H1 (cell line): ENCODE data around the gene GGT6. TPM values are rescaled to one million over a fixed set of nuclear protein-coding genes. Genes with fewer than 3 reads are reported as not detected.

Source experiments
- BACH1 ChIP-seq: IDR thresholded peaks from 2 replicates; pipeline ENCODE4 v1.6.1; 2012; ENCODE audit warnings: low read length, improper control_type of control experiment
- CBX5 ChIP-seq: fragments of 300-800, 300-1000 bp; sonication (generic); IDR thresholded peaks from 2 replicates; pipeline ENCODE4 v1.7.1; 2016; ENCODE audit warnings: antibody characterized with exemption, low read length, low read depth
- CEBPB ChIP-seq: IDR thresholded peaks from 2 replicates; pipeline ENCODE4 v1.6.1; 2012; ENCODE audit warnings: low read depth, low read length
- CREB1 ChIP-seq: IDR thresholded peaks from 2 replicates; pipeline ENCODE4 v1.6.1; 2012; ENCODE audit warnings: inconsistent platforms
- EGR1 ChIP-seq: IDR thresholded peaks from 2 replicates; pipeline ENCODE4 v1.6.1; 2011; ENCODE audit warnings: low read depth, low read length, borderline replicate concordance
- EP300 ChIP-seq, 2 experiments: IDR thresholded peaks; 1 replicate in 1 of 2; 2 replicates in 1 of 2; pipeline ENCODE4 v1.6.1; 2011 to 2012; ENCODE audit warnings: low read depth in 2 of 2, low read length in 2 of 2, mild to moderate bottlenecking in 2 of 2, borderline replicate concordance in 1 of 2, inconsistent platforms in 1 of 2, moderate library complexity in 1 of 2
- FOSL1 ChIP-seq: IDR thresholded peaks from 2 replicates; pipeline ENCODE4 v1.6.1; 2011; ENCODE audit warnings: mild to moderate bottlenecking, low read depth, low read length, moderate library complexity; ENCODE audit not compliant: insufficient read depth
- HDAC2 ChIP-seq, 2 experiments: fragments of 300-600 bp in 1 of 2; sonication (generic) in 1 of 2; IDR thresholded peaks; 2 replicates each; pipeline ENCODE4 v1.6.1; 2011 to 2012; ENCODE audit warnings: low read depth in 2 of 2, low read length in 2 of 2, mild to moderate bottlenecking in 2 of 2, moderate library complexity in 2 of 2, borderline replicate concordance in 1 of 2, inconsistent platforms in 1 of 2
- JUND ChIP-seq: IDR thresholded peaks from 2 replicates; pipeline ENCODE4 v1.6.1; 2011; ENCODE audit warnings: mild to moderate bottlenecking, improper control_type of control experiment, low read length
- KDM4A ChIP-seq: IDR thresholded peaks from one replicate; pipeline ENCODE4 v1.7.1; 2012; ENCODE audit warnings: low read depth, mild to moderate bottlenecking, moderate library complexity, low read length, inconsistent platforms; ENCODE audit not compliant: severe bottlenecking
- KDM5A ChIP-seq: fragments of 200-600 bp; IDR thresholded peaks from 2 replicates; pipeline ENCODE4 v1.7.1; 2012; ENCODE audit warnings: mild to moderate bottlenecking, low read length, inconsistent platforms, mixed read lengths
- NRF1 ChIP-seq: IDR thresholded peaks from 2 replicates; pipeline ENCODE4 v1.6.1; 2011; ENCODE audit warnings: mild to moderate bottlenecking, low read depth, low read length, improper control_type of control experiment
- POLR2A ChIP-seq, 2 experiments: IDR thresholded peaks; 1 replicate in 1 of 2; 2 replicates in 1 of 2; pipeline ENCODE4 v1.6.1; 2011; ENCODE audit warnings: low read depth in 2 of 2, low read length in 2 of 2, mild to moderate bottlenecking in 2 of 2; ENCODE audit errors: control extremely low read depth in 1 of 2
- POU5F1 ChIP-seq: IDR thresholded peaks from 2 replicates; pipeline ENCODE4 v1.6.1; 2011; ENCODE audit warnings: low read depth, mild to moderate bottlenecking, low read length, moderate library complexity
- RAD21 ChIP-seq, 2 experiments: IDR thresholded peaks in 1 of 2; conservative IDR thresholded peaks in 1 of 2; 2 replicates each; pipeline ENCODE4 v1.6.1; 2011; ENCODE audit warnings: low read depth in 2 of 2, low read length in 2 of 2, improper control_type of control experiment in 1 of 2, inconsistent platforms in 1 of 2, mild to moderate bottlenecking in 1 of 2, moderate library complexity in 1 of 2
- RFX5 ChIP-seq: IDR thresholded peaks from 2 replicates; pipeline ENCODE4 v1.6.1; 2011; ENCODE audit warnings: low read depth, low read length, improper control_type of control experiment, borderline replicate concordance
- SAP30 ChIP-seq: fragments of 300-600 bp; sonication (generic); IDR thresholded peaks from 2 replicates; pipeline ENCODE4 v1.7.1; 2012; ENCODE audit warnings: low read length, moderate library complexity, mild to moderate bottlenecking, inconsistent platforms; ENCODE audit not compliant: insufficient read depth, insufficient replicate concordance
- SIN3A ChIP-seq, 2 experiments: IDR thresholded peaks in 1 of 2; conservative IDR thresholded peaks in 1 of 2; 2 replicates each; pipeline ENCODE4 v1.6.1; 2011 to 2012; ENCODE audit warnings: low read length in 2 of 2, improper control_type of control experiment in 1 of 2, low read depth in 1 of 2, mild to moderate bottlenecking in 1 of 2
- SIRT6 ChIP-seq: IDR thresholded peaks from one replicate; pipeline ENCODE4 v1.7.1; 2012; ENCODE audit warnings: low read length, inconsistent platforms
- SP1 ChIP-seq: IDR thresholded peaks from 2 replicates; pipeline ENCODE4 v1.6.1; 2011; ENCODE audit warnings: low read depth, low read length
- SRF ChIP-seq: IDR thresholded peaks from 2 replicates; pipeline ENCODE4 v1.6.1; 2011; ENCODE audit warnings: mild to moderate bottlenecking, low read depth, low read length, moderate library complexity
- SUZ12 ChIP-seq: fragments of 200-600 bp; sonication (generic); IDR thresholded peaks from 2 replicates; pipeline ENCODE4 v1.6.1; 2012; ENCODE audit warnings: mild to moderate bottlenecking, inconsistent platforms, low read length, moderate library complexity, mixed read lengths
- TAF1 ChIP-seq: IDR thresholded peaks from 2 replicates; pipeline ENCODE4 v1.6.1; 2011; ENCODE audit warnings: mild to moderate bottlenecking, low read depth, low read length
- TAF7 ChIP-seq: optimal IDR thresholded peaks from 2 replicates; pipeline ENCODE3; 2011; ENCODE audit warnings: low read depth, mild to moderate bottlenecking, inconsistent platforms, low read length, moderate library complexity, borderline replicate concordance
- TBP ChIP-seq: IDR thresholded peaks from 2 replicates; pipeline ENCODE4 v1.6.1; 2011; ENCODE audit warnings: low read depth, low read length, improper control_type of control experiment
- TCF12 ChIP-seq: IDR thresholded peaks from 2 replicates; pipeline ENCODE4 v1.6.1; 2011; ENCODE audit warnings: low read depth, mild to moderate bottlenecking, low read length
- ZNF274 ChIP-seq: IDR thresholded peaks from 2 replicates; pipeline ENCODE4 v1.7.0; 2012; ENCODE audit warnings: low read length, borderline replicate concordance; ENCODE audit errors: extremely low read depth
- polyA plus RNA-seq, 7 experiments: library from polyadenylated mRNA; depleted of rRNA in 3 of 7; stranded (reverse) in 5 of 7; unstranded in 2 of 7; fragments of >200 nt in 5 of 7; fragments of 200-250 nt in 2 of 7; gene quantifications; 1 replicate in 5 of 7; 2 replicates in 1 of 7; 4 replicates in 1 of 7; pipeline versions ENCODE4 v1.2.1 to v1.2.3, GENCODE V29; 2011 to 2013; ENCODE audit warnings: missing spikeins in 2 of 7, mixed read lengths in 2 of 7
- total RNA-seq: library from RNA; stranded (reverse); fragmentation: NEBNext Ultra II Directional; extraction: Animal tissue kit (Norgen Biotek cat#: 25700); gene quantifications from 2 replicates; pipeline ENCODE4 v1.2.1, GENCODE V29; 2021

The GGT6 gene
- total and polyA plus RNA-seq, 2 of the 8 experiments (the other 6 are each of a cell fraction or from before 2014, with no cell fraction given), result 0.18 TPM; not detected in 1

DNA sequence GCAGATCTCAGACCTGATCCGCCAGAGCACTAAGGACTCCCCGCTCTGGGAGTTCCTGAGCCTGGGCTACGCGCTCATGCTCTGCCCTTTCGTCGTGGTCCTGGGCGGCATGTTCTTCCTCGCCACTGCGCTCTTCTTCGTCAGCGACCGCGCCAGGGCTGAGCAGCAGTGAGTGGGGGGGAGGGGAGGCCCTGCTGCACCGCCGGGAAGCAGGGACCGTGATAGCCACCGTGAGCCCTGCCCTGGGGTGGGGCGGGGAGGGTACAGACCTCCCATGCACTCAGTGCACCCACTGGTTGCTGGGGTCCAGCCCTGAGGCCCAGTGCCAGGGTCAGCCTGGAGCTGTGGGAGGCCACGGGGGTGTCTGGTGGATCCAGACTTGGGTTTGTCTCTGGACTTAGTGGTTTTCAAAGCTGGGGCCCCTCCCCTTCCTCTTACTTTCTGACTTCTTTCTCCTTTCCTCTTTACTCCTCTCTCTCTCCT is 24.1 kb downstream of the GGT6 start (continued):
- TF ChIP-seq TBP, result no peak
- TF ChIP-seq CREB1, result peak; percentile 51
- TF ChIP-seq RFX5, result no peak
- TF ChIP-seq NRF1, result no peak
- TF ChIP-seq POLR2A (IDR thresholded peaks at IDR 0.05; ENCODE audit: control extremely low read depth in 1 of 2, low read depth in 2 of 2, low read length in 2 of 2), result peak in 1 of 2 experiments; percentile 18; a peak in 2 of 3 replicates
- no peak for TF ChIP-seq ZNF274
- TF ChIP-seq CBX5, result no peak
- no peak for TF ChIP-seq TAF7
- TF ChIP-seq KDM5A, result no peak
- TF ChIP-seq FOSL1, result no peak
- no peak for TF ChIP-seq SIRT6
- TF ChIP-seq SRF, result no peak
- no peak for TF ChIP-seq SP1
- TF ChIP-seq TAF1, result no peak
- TF ChIP-seq EGR1, result no peak
- no peak for TF ChIP-seq JUND
- TF ChIP-seq RAD21 (IDR thresholded peaks at IDR 0.05 in 1 of 2, conservative IDR thresholded peaks at IDR 0.05 in 1 of 2; ENCODE audit: low read depth in 2 of 2, low read length in 2 of 2), result no peak
- TF ChIP-seq SAP30, result no peak
- TF ChIP-seq POU5F1, result no peak
- no peak for TF ChIP-seq TCF12
- TF ChIP-seq CEBPB, result no peak
- peak; percentile 28 for TF ChIP-seq KDM4A
- no peak for TF ChIP-seq HDAC2 (IDR thresholded peaks at IDR 0.05; ENCODE audit: borderline replicate concordance in 1 of 2, low read depth in 2 of 2, low read length in 2 of 2)
- TF ChIP-seq BACH1, result no peak
- TF ChIP-seq SUZ12, result 0 out of 2 replicates have a peak, but pooled peaks have one; percentile 26
- TF ChIP-seq EP300 (IDR thresholded peaks at IDR 0.05; ENCODE audit: borderline replicate concordance in 1 of 2, low read depth in 2 of 2, low read length in 2 of 2), result no peak
- TF ChIP-seq SIN3A (conservative IDR thresholded peaks at IDR 0.05 in 1 of 2, IDR thresholded peaks at IDR 0.05 in 1 of 2; ENCODE audit: low read depth in 1 of 2, low read length in 2 of 2), result no peak
